ENCODE measurements around the gene PTPRG.
"Not testable (repeated sequence)": the region's sequence is repeated elsewhere in the genome, so short reads cannot be mapped to it uniquely, and the experiment has no call there.

PTPRG gene

DNA sequence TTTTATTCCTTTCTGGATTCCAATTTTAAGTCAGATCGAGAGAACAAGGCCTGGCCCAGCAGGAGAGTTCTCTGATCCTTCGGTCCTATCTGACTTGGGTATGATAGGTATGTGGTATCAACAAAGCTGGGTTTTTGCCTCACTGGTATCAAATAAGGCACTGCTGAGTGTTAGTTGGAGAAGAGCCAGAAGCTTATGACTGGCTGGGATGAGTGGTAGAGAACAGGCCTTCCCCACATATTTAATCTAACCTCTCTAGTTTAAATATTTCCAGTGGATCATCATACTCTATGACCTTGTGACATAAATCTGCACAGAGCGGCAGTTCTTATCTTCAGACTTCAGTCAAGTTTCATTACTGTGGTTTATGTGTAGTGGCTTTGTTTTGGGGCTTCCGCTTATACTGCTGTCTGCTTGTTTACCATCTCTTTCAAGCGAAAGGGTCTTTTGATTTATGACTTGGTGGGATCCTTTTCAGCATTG is 164.5 kb downstream of the PTPRG start:
- DNase-seq (ENCODE audit: low spot score): no peak

DNA sequence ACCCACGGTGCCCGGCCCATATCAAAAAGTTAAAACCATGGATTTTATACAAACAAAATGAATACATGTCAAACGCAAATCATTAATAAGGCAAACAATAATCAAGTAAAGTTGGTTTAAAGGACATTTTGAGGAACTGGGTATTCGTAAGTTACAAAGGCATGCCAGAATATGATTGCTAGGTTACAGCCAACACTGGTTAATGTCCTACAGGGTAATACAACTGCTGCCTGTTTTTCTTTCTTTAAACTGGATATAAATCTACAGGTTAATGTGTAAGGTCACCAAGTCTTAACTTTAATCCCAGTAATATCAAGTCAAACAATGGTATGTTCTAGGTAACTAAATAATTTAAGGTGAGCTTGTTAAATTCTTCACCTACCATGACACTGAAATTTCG is 166.1 kb downstream of the PTPRG start:
- DNase-seq (ENCODE audit: low spot score): no peak

DNA sequence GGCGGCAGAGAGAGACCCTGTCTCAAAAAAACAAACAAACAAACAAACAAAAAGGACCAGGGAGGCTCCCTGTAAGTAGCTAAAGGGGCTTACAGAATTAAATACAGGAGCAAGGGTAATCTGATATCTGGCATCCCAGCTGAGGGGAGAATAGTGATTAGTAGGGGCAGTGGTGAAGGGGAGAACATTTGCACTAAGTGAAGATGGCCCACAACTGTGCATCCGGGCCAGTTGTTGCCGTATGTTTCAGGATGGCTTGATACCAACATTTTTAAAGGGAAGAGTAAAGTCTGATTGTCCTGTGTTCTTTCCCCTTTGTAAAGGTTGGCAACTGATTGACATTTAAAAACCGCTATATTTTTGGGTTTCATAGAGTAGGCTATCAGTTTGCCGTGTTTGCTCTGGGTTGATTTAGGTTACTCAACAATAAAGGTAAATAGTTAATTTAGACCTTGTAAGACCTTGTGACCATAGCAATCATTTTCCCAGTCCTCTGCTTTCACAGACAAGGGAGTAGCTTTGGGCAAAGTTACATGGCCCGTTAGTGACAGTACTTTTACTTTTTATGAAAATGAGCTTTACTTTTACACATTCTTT is 167.8 kb downstream of the PTPRG start:
- DNase-seq (ENCODE audit: low spot score): no peak

DNA sequence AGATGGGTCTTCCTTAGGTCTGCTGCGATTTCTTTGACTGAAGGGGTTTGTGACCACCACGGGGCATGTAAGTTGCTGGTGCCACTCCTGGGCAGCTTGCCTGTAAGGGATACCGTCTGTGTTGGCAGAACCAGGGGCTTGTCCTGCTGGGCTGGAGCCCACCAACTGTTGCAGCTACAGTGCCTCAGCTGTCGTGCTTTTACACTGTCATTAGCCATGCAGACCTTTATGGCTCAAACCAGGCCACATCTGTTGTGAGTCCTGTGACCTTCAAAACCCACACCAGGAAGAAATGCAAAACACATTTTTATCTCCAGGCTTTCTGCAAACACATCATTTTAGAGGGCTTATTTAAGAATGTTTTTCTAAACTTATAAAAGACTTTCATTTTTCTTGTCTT is 168.7 kb downstream of the PTPRG start:
- no peak for DNase-seq (ENCODE audit: low spot score)

DNA sequence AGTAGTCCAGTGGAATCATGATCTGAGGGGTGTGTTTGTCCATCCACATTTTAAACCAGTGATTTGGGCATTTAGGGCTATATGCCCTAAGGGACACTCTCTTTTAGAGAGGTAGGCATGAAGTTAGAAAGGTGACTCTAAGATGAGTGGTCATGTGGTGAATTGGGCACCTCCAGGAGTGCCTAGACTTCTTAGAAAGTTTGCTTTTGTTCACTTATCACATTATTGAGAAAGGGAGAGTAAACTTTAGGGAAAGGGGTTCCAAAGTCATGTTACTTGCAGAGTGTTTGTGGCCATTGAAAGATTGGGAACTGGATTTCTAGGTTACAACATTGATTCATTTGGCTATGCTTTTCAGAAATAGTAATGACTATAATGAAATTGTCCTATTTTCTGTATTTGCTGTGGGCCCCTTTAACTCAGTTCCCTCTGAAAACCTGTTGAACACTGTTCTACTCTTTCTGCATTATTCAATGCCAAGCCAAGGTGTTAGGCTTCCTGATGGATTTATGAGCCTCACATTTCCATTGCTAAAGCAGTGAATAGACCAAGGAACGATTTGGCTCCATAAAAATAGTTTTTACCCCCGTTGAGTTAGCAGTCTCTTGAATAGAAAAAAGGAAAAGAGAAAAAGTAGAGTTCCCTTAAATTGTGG is 169.3 kb downstream of the PTPRG start:
- no peak for DNase-seq (ENCODE audit: low spot score)

DNA sequence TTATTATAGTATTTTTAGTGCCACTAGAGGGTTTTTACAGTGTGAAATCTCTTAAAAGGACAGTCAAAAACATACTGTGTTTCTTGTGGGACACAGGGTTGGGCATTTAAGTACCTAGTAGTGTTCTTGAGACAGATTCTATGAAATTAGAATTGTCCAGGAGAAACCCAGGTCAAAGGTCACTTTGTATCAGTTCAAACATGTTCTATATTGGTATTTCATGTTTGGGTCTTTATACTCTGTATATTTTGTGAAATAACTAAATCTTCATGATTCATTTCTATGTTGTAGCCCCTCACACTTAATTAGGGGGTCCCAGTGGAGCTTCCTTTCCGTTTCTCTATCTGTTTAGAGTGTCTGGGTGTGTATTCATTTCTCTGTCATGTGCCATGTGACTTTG is 171.6 kb downstream of the PTPRG start:
- no peak for DNase-seq (ENCODE audit: low spot score)

DNA sequence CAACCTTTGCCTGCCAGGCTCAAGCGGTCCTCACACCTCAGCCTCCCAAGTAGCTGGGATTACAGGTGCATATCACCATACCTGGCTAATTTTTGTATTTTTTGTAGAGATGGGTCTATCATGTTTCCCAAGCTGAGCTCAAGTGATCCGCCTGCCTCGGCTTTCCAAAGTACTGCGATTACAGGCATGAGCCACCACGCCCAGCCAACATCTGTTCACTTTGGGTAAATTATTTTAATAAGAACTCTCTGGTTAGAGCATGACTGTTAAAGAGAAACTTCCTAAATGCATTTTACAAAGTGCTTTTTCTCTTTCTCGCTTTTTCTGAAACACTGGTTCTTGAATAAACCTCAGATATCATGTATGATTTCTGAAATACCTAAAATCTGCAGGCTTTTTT is 172.5 kb downstream of the PTPRG start:
- no peak for DNase-seq (ENCODE audit: low spot score)

DNA sequence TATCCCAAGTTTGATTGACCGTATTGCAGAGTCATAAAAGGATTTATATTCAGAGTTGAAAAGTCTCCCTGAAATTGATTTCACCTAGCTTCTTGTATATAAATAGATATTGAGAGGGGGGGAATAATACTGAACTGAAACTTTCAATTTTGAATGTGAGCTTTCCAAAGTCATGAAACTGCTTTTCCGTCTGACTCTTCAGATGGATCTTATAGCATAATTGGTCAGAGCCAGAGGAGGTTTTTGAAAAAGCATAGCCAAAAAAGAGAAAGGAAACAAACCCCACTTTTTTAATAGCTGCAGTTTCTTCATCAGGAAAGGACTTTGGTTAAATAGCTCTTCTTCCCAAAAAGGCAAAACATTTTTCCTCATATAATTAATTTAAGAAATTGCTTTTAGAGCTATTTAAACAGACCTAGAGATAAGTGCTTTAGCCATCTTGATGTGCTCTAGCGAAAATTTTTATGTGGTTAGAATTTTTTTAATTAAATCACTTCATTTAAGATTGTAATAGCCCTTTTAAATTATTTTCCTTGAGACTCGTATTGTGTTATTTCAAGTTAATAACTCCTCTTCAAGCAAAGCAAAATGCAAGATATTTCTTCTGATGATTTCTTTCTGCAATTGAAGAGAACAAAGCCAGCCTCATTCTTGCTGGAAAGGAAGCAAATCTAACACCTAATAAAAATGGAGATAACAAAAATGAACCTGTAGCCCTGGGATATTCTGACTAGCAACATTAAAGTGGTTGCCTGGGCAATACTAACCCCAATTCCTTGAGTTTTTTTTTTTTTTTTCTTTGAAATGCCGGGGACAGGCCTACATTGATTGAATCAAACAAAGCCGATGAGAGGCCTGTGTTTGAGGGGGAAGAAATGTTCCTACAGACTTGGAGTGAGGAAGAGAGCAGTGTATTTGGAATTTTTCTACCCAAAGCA is 173.6 kb downstream of the PTPRG start:
- DNase-seq (ENCODE audit: low spot score): no peak

DNA sequence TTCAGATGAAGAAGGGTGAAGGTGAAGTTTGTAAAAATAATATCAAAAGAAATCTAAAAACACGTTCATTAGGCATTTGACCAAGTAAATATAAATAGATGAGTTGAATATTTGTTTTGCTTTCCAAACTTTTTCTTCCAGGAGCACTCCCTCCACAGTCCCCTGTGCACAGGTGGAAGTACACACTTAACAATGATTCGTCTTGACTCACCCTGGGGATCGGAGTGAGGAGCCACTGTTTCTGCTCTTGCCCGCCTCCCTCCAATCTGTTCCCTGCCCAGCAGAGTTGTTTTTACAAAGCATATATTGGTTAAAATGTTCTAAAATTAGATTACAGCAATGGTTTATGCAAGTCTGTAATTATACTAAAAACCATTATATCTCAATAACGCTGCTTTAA is 175.1 kb downstream of the PTPRG start:
- DNase-seq (ENCODE audit: low spot score): no peak

DNA sequence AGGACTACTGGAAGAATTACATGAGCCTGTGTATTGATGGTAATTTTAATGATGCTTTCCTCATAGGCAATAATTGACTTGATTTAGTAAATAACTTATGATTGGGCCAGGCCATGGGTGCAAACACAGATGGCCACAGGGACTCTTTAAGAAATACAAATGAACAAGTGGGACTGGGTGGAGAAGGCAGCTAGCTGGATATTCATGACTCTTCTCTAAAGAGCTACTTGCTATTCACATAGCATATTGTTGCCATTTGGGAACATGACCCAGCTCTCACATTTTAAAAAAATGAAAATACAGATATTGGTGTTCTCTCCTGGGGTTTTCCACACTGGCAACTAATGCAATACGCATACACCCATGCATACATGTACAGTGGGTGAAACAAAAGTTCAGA is 178.3 kb downstream of the PTPRG start:
- DNase-seq (ENCODE audit: low spot score): no peak

DNA sequence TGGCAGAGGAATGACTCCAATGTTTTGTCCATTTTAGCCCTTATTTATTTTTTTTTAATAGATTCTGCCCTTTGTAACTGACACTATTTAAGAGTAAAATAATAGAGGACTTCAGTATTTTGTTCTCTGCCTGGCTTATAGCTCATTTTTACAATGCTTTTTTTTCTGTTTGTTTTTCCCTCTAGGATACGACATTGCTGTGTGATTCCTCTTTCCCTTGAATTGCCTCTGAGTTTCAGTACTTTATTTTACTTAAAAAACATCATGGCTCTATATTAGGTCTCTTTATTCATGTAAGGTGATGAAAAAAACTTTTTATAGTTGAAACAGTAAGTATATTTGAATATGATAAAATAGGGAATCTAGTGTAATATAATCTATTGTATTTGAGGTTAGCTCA is 179.1 kb downstream of the PTPRG start:
- no peak for DNase-seq (ENCODE audit: low spot score)

DNA sequence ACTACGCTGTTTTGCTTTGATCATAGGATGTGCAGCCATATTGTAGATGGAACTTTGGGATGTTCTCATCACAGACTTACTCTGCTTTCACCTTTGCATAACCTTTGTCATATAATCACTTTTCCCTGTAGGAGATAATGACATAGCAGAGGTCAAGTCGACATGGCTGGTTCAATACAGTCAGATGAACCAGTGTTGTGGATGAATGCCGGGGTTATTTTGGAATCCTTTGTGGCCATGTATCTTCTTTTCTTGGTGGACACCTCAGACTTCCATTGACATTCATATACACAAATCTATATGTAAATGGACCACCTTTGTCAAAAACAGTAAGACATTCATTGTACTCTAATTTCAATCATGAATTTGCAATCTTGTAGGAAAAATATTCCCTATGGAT is 180.2 kb downstream of the PTPRG start:
- DNase-seq (ENCODE audit: low spot score): no peak

DNA sequence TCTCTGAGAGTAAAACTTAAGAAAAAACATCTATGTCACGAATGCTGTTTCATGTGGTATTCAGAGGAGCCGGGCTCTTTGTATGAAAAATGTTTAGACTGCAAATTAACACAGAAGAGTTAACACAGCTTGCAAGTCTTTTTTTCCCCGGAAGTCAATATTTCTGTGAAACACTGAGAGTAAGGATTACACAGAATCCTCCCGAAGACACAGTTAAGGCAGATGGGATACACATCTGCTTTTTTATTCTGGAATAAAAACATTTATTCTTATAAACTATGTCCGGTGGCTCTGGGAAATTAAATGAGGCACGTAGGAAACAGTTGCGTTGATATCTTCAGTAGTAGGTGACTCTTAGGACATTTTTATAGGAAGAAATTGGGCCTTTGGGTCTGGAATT is 180.6 kb downstream of the PTPRG start:
- no peak for DNase-seq (ENCODE audit: low spot score)

DNA sequence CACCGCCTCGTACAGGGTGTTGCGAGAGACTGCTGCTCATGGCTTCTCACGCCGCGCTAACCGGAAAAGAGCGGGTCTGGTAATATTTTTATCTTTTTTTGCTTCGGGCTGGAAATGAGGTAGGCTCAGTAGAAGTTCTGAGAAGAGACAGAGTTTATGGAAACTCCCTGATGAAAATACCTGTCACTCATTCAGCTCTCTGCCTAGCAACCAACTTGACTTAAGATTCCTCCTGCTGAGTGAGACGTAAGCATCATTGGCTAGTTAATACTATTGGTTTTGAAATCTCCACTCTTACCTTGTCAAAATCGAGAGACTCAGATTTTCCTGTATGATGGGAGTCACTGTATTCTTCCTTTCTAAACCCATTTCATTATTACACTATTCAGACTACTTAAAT is 181.7 kb downstream of the PTPRG start:
- DNase-seq (ENCODE audit: low spot score): no peak

DNA sequence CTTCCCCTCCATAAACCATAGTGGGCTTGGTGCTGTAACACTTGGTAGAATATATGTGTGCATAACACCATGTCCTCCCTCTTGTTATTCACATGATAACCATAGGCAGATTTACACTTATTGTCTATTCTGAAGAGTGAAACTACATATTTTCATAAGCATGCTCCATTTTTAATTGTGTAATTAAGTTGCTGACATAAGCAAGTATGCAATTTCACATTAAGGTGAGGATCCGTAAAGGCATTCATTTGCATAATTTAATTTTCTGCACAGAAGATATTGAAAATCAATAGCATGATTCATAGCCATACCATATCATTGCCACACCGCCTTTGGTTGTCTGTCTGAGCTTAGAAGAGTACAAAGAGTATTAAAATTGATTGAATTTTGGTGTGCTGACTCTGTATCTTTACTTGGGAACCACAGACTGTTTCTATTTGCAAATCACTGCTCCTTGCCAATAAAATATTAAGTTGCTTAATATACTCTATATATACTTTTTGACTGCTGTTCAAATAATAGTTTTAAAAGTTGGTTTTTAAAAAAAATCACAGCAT is 182.4 kb downstream of the PTPRG start:
- no peak for DNase-seq (ENCODE audit: low spot score)

DNA sequence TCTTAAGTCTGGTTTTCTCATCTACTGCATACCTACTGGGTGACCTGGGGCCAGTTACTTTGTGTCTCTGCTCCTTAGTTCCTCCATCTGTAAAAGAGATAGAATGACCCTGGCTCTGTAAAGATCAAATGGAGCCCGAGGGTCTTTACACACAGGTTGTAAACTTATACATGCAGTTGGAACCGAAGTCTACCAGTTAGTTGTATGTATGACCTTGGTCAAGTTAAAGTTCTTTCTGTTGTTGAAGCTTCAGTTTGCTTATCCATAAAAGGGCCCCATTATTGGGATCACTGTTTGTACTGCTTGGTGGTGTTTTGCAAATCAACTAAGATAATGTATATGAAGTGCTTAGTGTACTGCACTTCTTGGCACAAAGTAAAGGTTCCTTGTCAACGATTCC is 186.9 kb downstream of the PTPRG start:
- no peak for DNase-seq (ENCODE audit: low spot score)

DNA sequence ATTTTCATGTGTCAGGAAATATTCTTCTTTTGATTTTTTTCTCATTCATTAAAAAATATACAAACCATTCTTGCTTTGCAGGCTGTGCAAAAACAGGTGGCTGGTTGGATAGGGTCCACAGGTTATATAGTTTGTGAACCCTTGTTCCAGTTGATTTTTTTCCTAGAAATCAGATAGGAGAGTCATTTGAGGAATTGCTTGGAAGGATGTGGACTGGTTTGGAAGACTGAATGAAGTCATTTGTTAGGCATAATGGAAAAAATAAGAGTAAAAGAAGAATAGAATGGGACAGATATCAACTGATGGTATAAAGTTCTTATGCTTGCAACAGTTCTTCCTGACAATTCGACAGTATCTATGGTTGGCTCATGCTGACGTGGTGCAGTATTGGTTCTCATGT is 189.4 kb downstream of the PTPRG start:
- DNase-seq (ENCODE audit: low spot score): no peak

DNA sequence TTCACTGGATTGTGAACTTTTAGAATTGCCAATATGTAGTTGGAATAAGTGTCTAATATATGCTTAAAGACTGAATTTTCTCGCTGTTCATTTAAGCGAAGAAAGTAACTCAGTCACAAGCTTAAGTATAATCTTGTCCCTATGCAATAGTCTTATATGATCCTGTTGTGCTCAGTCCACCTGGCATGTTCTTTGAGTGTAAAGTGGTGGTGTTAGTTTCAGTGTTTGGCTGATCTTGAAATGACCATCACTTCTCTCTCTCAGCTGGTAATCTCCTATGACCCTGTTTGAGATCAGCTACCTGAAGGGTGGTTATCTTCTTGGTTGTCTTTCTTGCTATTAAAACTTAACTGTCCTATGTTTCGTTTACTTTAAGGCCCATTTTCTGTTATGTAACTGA is 197.5 kb downstream of the PTPRG start:
- DNase-seq (ENCODE audit: low spot score): no peak

DNA sequence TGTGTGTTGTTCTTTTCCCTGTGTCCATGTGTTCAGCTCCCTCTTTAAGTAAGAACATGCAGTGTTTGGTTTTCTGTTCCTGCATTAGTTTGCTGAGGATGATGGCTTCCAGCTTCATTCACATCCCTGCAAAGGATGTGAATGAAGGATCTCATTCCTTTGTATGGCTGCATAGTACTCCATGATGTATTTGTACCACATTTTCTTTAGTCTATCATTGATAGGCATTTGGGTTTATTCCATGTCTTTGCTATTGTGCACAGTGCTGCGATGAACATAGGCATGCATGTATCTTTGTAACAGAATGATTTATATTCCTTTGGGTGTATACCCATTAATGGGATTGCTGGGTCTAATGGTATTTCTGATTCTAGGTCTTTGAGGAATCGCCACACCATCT is 199.4 kb downstream of the PTPRG start:
- not testable (repeated sequence) for DNase-seq (ENCODE audit: low spot score)

DNA sequence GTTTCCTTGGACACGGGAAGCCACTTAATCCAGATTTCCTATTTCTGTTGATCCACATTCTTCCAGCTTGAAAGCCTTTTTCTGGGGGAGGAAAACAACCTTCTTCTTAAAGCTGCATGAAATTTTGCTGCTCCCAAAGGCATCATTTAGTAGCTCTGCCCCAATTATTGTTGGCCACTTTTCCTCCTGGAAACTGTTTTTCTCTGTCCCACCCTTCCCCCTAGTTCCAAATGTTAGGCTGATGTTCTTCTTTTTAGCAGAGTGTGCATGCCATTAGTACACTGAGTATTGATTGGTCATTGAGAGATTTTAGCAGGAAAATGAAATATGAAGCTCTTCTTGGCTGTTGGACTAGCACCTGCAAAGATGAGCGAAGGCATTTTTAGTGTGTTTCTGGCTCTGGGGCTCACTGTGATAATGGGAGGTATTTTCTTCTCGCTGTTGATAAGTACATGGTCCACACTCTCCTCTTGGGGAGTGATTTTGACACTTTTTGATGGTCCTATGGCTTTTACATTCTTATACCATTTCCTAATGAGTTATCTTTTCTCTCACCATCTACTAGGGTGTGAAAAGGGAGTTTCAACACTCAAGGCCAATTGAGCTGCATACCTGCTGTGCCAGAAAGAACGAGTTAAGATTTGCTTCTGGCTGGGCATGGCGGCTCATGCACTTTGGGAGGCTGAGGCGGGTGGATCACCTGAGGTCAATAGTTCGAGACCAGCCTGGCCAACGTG is 200.5 kb downstream of the PTPRG start:
- DNase-seq (ENCODE audit: low spot score): no peak

DNA sequence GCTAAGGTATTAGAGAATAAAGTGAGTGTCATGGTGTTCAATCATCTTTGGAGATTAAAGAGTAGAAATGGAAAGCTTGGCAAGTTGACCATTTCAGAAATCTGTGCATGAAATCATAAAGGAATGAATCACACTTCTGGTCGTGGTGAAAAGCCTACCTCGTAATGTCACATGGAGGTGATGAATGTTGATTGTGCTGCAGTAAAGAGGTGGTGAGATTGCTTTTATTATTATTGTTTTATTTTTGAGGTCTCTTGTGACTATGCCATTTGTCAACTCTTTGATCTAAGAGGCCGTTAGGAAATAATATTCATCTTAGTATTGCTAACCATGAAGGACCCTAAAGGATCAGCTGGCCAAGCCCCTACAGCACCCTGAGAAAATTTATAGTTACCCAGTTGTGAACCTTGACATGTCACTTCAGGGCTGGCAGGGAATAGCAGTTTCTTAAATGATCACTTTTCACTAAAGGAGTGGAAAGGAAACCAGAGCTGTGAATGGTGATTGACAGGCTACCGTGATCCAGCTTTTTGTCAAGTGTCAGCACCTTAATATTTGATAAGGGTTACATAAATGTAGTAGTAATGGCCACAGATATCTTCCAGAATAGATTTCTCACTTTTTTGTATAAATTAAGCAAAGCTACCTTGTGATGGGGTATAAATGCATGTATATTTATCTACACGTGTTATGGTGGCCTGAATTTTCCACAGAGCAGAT is 203.9 kb downstream of the PTPRG start:
- DNase-seq (ENCODE audit: low spot score): no peak

Measured in pons (tissue), 1 donor.